Measurements from ENCODE around the gene TSPAN15.

- TF ChIP-seq, protein P1, sequence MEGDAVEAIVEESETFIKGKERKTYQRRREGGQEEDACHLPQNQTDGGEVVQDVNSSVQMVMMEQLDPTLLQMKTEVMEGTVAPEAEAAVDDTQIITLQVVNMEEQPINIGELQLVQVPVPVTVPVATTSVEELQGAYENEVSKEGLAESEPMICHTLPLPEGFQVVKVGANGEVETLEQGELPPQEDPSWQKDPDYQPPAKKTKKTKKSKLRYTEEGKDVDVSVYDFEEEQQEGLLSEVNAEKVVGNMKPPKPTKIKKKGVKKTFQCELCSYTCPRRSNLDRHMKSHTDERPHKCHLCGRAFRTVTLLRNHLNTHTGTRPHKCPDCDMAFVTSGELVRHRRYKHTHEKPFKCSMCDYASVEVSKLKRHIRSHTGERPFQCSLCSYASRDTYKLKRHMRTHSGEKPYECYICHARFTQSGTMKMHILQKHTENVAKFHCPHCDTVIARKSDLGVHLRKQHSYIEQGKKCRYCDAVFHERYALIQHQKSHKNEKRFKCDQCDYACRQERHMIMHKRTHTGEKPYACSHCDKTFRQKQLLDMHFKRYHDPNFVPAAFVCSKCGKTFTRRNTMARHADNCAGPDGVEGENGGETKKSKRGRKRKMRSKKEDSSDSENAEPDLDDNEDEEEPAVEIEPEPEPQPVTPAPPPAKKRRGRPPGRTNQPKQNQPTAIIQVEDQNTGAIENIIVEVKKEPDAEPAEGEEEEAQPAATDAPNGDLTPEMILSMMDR (IDR thresholded peaks at IDR 0.05) = no peak
- TF ChIP-seq POLR2A (IDR thresholded peaks at IDR 0.05) = no peak
These were observed 42.1 kb upstream of the TSPAN15 start for GRCh38 chr10:69409176-69409495.

Measured in testis (tissue), 2 donors.